HG02610 (cell line): Measurements from ENCODE around the gene RASSF7.
"Not testable (repeated sequence)": the region's sequence is repeated elsewhere in the genome, so short reads cannot be mapped to it uniquely, and the experiment has no call there.

Source experiments
- ATAC-seq: cut with Tn5 transposase; IDR thresholded peaks from one replicate; pipeline ENCODE4 v1.9.1; 2021; ENCODE audit warnings: mild to moderate bottlenecking, moderate library complexity; ENCODE audit not compliant: unreplicated experiment

Gene RASSF7, protein sequence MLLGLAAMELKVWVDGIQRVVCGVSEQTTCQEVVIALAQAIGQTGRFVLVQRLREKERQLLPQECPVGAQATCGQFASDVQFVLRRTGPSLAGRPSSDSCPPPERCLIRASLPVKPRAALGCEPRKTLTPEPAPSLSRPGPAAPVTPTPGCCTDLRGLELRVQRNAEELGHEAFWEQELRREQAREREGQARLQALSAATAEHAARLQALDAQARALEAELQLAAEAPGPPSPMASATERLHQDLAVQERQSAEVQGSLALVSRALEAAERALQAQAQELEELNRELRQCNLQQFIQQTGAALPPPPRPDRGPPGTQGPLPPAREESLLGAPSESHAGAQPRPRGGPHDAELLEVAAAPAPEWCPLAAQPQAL

DNA sequence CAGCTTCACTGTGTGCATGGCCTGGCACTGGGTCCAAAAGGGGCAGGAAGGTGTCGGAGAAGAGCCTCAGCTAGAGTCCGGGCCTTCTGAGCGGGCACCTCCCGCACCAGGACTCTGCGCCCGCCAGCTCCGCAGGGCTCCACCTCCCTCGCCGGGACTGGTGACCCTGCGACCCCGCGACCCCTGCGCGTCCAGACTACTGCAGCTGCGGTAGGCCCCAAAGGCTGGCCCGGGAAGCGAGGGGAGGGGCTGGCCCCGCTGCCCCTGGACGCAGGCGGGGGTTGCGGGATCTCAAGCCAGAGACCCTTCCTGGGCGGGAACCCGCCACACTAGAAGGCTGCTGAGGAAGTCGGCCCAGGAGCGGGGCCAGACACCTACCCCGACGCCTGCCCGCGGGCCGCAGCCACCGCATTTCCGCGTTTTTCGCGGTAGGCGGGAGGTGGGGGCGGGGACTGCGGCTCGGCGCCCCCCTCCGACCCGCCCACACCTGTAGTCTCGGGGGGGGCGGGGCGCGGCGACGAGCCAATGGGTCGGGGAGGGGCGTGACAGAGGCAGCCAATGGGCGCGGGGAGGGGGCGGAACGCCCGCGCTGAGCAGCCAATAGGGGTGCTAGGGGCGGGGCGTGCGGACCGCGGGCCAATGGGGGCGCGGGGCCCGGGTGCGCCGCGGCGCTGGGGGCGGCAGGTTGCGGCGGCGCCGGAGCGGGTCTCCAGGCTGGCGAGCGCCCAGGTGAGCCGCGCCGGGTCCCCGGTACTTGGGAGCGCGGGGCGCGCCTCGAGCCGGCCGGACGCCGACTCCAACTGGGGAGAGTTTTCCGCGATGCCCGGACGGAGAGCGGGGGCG, at the start of gene RASSF7, which contains the start of gene LMNTD2:
TSS of gene RASSF7 (plus strand) at position 666 of the 843 bp plus-strand sequence. CDS start 799 bp downstream, outside the sequence.
TSS of gene LMNTD2 (minus strand) at position 434 of the 843 bp plus-strand sequence. CDS start at position 412, 22 bp downstream.
- ATAC-seq, result peak; percentile 80

DNA sequence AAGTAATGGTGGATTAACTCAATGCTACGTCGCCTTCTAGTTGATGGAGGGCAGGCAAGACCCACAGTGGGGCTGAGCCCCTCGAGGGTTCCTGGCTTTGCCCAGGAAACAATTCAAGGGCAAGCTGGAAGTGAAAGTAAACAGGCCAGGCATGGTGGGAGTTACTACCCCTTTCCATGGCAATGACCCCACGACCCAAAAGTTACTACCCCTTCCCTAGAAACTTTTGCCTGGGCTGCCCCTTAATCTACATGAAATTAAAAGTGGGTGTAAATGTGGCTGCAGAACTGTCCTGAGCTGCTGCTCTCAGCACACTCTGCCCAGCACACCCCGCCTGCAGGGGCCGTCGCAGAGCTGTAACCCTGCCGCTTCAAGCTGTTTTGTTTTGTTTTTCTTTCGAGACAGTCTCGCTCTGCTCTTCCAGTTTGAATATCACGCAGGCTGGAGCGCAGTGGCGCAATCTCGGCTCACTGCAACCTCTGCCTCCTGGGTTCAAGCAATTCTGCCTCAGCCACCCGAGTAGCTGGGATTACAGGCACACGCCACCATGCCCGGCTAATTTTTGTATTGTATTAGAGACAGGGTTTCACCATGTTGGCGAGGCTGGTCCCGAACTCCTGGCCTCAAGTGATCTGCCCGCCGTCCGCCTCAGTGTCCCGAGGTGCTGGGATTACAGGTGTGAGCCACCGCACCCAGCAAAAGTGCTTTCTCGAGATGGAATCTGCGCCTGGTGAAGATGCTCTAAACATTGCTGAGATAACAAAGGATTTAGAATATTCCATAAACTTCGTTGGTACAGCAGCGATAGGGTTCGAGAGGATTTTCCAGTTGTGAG, 47.8 kb upstream of the RASSF7 start:
- ATAC-seq, result no peak

DNA sequence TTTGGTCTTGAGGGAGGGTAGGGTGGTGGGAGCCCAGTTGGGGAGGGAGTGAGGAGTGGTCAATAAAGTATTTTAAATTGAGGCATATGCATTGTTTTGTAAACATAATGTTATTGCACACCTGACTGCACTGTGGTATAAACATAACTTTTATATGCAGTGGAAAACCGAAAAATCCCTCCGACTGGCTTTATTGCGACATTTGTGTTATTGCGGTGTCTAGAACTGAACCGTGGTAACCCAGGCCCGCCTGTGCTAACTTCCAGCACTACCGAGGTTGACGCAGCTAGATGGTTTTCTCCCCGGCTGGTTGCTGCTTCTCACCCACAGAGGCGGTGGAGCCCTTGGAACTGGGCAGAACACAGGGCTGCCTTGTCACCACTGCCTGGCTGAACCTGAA, 46.2 kb upstream of the RASSF7 start:
- ATAC-seq, result no peak

DNA sequence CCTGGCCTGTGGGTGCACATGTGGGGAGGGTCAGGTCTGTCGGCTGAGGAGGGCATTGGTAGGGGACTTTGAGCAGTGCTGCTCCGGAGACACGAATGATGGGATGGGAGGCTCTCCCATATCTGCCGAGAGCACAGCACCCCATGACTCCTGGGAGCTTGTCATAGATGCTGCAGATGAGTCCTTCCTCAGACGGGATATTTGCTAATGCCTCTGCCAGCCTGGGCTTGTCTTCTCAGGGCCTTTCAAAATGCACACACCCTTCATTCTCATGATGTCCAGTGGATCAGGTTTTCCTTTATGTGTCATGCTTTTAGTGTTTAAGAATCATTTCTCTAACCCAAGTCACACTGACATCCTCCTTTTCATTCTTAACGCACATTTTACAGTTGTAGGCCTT, 45.6 kb upstream of the RASSF7 start:
- ATAC-seq, result no peak

DNA sequence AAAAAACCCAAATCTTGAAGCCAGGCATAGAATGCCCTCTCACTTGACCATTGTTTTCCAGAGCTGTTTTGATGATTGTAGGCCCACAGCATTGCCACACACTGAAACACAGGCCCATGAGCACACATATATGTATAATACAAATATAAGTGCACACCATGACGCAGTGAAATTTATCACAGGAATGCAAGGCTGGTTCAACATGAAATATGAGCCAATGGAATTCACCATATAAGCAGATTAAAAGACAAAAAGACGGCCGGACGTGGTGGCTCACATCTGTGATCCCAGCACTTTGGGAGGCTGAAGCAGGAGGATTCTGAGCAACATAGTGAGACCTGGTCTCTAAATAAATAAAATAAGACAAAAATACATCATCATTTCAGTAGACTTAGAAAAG, 44.4 kb upstream of the RASSF7 start:
- no peak for ATAC-seq

DNA sequence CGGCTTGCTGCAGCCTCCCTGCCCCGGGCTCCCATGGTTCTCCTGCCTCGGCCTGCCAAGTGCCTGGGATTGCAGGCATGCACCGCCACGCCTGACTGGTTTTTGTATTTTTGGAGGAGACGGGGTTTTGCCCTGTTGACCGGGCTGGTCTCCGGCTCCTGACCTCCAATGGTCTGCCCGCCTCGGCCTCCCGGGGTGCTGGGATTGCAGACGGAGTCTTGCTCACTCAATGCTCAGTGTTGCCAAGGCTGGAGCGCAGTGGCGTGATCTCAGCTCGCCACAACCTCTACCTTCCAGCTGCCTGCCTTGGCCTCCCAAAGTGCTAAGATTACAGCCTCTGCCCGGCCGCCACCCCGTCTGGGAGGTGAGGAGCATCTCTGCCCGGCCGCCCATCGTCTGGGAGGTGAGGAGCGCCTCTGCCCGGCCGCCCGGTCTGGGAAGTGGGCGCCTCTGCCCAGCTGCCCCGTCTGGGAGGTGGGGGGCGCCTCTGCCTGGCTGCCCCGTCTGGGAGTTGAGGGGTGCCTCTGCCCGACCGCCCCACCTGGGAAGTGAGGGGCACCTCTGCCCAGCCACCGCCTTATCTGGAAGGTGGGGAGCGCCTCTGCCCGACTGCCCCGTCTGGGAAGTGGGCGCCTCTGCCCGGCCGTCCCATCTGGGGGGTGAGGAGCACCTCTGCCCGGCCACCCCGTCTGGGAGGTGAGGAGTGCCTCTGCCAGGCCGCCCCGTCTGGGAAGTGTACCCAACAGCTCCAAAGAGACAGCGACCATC, 43.7 kb upstream of the RASSF7 start:
- not testable (repeated sequence) for ATAC-seq

DNA sequence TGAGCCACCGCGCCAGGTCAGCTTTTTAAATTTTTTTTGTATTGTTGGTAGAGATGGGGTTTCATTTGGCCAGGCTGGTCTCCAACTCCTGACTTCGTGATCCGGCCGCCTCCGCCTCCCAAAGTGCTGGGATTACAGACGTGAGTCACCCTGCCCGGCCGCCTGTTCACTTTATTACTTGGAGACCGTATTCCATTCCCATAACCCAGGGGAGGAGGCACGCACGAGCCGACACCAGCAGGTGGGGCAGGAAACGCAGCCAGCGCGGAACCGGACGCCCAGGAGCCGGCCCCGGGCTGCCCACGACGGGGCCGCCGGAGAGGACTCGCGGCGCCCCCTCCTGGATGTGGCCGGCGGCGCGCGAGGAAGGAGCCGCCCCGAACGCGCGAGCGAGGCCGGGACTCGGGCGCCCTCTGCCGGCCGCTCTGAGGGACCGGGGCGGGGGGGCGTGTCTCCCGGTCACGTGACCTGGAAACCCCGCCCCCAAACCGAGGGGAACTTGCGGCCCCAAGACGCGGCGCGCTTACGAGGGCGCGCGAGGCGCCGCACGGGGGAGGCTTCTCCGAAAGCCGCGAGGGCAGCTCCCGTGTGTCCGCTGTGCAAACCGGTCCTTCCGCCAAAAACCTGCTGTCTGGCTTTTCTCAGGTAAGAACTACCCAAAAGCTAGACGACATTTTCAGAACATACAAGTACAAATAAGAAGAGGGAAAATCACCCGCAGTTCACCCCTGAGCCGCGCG, 42.1 kb upstream of the RASSF7 start:
- peak; percentile 60 for ATAC-seq

DNA sequence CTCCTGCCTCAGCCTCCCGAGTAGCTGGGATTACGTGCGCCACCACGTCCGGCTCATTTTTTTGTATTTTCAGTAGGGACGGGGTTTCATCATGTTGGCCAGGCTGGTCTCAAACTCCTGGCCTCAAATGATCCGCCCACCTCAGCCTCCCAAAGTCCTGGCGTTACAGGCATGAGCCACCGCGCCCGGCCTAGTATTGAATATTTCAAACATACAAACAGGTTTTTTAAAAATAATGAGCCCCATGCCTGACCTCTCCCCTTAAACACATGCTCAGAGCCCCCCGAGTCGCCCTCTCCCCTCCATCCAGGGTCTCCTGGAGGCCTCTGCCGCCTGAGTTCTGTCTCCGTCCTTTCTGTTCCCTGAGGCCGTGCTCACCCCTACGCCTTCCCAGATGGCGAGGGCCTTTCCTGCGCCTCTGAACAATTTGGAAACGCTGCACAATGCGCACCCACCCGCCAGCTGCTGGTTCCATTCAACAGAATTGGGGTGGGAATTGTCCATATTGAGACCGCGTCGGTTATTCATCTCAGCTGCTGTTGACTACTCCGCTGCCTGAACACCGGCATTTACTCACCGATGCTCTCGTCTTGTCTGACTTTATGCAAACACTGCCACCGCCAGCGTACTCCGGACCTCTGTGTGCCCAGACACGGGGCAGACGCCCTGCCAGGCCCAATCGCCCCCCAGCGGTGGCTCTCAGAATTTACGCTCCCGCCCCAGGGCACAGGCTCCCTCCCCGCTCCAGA, 40.2 kb upstream of the RASSF7 start:
- ATAC-seq, result no peak

DNA sequence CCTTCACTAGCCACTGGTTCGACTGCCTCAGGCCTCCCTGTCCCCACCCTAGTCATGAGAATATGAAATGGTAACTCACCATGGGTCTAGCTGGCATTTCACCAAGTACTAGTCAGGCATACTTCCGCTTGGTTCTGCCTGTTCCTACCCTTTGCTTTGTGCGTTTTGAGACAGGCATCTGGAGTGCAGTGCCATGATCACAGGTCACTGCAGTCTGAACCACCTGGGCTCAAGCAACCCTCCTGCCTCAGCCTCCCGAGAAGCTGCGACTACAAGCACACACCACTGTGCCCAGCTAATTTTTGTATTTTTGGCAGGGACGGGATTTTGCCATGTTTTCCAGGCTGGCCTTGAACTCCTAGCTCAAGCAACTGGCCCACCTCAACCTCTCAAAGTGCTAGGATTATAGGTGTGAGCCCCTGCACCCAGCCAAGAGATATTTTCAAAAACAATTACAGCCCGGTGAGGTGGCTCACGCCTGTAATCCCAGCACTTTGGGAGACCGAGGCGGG, 39.5 kb upstream of the RASSF7 start:
- no peak for ATAC-seq

DNA sequence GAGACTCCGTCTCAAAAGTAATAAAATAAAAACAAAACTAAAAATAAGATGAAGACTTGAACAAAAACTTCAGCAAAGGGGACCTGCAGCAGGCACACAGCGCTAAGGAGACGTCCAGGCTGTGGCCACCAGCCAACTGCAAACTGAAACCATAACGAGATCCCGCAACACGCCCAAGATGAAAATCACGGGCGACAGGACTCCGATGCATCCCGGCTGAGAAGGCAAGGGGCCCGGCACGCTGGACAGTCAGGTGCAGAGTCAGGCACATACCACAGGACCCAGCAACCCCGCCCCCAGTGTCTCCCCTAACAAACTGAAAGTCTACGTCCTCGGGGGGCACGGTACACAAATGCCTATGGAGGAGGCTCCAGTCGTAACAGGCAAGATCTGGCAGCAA, 34.6 kb upstream of the RASSF7 start:
- ATAC-seq, result no peak

DNA sequence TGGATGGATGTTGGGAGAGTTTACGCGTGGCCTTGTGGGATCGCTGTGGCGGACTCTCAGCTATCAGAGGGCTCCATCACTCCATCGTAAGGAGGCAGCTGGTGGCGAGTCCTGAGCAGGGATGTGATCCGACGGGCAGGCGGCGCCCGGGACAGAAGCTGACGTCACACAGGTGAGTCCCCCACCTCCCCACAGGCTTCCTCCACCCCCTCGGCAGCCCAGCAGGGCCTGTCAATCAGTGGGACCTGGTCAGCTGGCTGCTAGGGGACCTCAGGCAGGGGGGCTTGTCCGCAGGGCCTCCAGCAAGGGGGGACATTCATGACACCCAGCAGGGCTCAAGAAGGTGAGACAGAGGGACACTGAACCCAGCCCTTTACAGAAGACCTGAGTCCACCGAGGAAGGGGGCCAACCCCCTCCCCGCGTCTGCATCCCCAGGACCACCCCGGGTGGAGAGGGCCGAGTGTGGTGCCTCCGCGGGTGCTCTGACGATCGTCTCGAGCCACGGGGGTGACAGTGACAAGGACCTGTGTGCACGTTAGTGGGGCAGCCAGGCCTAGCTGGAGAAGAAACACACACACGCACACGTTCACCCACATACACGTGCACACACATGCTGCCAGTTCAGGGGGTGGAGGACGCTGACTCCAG, 32.5 kb upstream of the RASSF7 start:
- no peak for ATAC-seq

DNA sequence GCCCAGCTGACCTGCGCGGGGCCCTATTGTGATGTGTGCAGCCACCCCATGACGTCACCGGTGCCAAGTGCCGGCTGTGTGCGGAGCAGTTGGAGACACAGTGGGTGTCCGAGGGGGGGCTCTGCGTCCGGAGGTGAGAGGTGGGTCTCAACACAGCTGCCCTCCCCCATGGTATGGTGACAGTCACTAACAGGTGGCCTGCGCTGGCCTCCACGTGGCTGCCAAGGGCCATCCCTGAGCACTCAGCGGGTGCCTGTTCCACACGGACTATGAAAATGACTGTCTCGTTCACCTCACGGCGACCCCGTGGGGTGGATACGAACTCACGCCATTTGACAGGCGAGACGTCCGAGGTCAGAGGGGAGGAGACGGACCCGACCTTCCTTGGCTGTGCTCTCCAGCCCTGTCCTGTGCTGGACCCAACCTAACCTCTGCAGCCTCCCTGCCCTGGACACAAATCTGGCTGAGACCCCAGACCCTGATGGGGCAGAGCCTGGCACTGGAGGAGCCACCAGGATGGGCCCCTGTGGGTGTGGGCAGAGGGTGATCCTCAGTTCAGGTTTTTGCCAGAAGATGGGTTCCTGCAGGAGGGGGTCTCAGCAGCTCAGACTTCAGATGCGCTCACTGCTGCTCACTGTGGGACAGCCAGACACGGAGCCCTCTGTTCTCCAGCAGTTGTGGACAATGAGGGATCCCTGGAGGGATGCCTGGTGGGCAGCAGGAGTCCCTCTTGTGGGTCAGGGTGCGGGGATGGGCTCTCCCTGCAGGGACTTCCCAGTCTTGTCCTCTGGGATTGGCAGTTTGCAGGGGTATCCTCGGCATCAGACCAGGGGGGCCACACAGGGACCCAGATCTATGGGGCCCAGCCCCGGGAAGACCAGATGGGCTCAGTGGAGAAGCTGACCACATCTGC, 31.7 kb upstream of the RASSF7 start:
- no peak for ATAC-seq

DNA sequence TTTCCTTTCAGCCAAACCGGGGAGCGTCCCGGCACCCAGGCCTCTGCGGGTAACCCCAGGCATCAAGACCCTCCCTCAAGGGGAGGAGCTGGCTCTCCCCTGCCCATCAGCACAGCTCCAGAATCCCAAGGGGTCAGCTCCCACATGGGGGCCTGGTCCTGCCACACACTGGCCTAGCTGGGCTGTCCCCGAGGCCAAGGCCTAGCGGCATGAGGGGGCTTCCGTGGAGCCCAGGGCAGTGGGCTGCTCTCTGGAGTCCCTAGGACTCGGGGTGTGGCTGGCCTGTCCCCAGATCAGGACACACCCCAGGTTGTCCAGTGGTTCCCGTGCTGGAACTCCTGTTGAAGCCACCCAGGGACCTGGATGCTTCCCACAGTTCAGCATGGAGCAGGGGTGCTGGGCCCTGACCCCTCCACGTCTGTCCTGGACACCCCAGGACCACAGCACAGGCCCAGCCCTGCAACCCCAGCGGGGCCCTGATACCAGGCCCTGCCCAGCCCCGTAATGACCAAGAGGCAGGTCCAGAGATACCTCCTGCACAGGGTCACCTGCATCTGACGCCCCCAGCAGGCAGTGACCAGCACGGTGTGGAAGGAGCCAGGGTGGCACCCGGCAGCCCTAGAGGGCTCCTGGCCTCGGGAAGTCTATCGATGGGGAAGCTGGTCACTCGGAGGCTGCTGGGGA, 30.9 kb upstream of the RASSF7 start:
- no peak for ATAC-seq

DNA sequence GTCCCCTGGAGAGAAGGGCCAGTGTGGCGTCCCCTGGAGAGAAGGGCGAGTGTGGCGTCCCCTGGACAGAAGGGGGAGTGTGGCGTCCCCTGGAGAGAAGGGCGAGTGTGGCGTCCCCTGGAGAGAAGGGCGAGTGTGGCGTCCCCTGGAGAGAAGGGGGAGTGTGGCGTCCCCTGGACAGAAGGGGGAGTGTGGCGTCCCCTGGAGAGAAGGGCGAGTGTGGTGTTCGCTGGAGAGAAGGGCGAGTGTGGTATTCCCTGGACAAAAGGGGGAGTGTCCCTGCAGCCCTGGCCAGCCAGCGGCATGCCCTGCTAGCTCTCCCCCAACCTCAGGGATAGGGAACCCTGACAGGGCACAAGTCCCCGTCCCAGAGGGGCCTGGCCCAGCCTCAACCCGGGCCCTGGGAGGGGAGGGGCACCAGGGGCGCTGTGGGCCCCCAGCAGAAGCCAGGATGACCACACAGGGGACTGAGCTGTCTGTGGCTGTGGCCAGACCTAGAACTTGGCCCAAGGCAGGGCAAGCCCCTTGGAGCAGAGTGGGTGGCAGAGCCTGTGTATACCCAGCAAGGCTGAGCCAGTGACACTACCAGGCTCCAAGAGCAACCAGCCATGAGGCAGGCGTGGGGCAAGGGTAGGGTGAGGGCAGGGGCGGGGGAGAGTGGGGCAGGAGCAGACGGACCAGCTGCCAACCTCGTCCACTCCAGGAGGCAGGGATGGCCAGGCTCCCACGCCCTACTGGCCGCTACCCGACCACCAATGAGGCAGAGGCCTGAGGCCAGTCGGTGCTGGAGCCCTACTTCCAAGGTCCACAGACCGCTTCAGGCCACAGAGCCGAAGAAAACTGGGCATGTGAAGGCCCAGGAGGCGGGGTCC, 29.6 kb upstream of the RASSF7 start:
- no peak for ATAC-seq

DNA sequence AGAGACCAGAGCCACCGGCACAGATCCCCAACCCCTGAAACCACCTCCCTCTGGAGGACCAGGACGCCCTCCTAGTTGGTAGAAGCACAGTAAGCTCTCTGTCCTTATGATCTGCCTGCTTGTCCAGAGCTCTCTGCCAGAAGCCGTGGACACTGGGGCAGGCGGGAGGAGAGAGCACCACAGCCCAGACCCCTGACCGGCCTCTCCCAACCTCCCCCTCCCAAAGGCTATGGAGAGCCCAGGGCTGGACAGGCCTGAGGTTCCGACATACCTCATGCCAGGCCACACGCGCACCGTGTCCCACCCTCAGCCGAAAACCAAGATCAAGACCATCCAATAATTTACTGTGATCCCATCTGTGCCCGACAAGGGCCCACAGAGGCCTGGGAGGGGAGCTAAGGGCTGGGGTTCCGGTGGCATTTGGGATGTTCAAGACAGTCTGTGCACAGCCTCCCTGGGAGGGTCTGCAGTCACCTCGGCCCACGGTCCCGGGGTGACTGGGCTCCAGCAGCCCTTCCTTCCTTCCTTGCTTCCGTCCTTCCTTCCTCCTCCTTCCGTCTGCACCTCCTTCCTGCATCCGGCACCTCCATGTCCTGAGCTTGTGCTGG, 28.7 kb upstream of the RASSF7 start:
- no peak for ATAC-seq
